Measurements from ENCODE around the gene ASB15.

GRCh38 chr7:123640583-123640982 is 39.0 kb downstream of the ASB15 start:
- TF ChIP-seq YY1 (IDR thresholded peaks at IDR 0.05; ENCODE audit: low read depth) (no peak), RAD21 (IDR thresholded peaks at IDR 0.05; ENCODE audit: low read depth) (no peak), ZBTB7A (IDR thresholded peaks at IDR 0.05; ENCODE audit: low read depth) (no peak), EP300 (IDR thresholded peaks at IDR 0.05; ENCODE audit: borderline replicate concordance) (no peak), USF1 (IDR thresholded peaks at IDR 0.05) (no peak), TAF1 (IDR thresholded peaks at IDR 0.05; ENCODE audit: low read depth) (no peak), TCF12 (IDR thresholded peaks at IDR 0.05; ENCODE audit: low read depth) (no peak), FOXM1 (IDR thresholded peaks at IDR 0.05; ENCODE audit: borderline replicate concordance, low read depth) (no peak)
- TF ChIP-seq, protein P1, sequence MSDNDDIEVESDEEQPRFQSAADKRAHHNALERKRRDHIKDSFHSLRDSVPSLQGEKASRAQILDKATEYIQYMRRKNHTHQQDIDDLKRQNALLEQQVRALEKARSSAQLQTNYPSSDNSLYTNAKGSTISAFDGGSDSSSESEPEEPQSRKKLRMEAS (IDR thresholded peaks at IDR 0.05) = no peak
- TF ChIP-seq, protein P2, sequence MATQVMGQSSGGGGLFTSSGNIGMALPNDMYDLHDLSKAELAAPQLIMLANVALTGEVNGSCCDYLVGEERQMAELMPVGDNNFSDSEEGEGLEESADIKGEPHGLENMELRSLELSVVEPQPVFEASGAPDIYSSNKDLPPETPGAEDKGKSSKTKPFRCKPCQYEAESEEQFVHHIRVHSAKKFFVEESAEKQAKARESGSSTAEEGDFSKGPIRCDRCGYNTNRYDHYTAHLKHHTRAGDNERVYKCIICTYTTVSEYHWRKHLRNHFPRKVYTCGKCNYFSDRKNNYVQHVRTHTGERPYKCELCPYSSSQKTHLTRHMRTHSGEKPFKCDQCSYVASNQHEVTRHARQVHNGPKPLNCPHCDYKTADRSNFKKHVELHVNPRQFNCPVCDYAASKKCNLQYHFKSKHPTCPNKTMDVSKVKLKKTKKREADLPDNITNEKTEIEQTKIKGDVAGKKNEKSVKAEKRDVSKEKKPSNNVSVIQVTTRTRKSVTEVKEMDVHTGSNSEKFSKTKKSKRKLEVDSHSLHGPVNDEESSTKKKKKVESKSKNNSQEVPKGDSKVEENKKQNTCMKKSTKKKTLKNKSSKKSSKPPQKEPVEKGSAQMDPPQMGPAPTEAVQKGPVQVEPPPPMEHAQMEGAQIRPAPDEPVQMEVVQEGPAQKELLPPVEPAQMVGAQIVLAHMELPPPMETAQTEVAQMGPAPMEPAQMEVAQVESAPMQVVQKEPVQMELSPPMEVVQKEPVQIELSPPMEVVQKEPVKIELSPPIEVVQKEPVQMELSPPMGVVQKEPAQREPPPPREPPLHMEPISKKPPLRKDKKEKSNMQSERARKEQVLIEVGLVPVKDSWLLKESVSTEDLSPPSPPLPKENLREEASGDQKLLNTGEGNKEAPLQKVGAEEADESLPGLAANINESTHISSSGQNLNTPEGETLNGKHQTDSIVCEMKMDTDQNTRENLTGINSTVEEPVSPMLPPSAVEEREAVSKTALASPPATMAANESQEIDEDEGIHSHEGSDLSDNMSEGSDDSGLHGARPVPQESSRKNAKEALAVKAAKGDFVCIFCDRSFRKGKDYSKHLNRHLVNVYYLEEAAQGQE (IDR thresholded peaks at IDR 0.05; ENCODE audit: low read depth) = no peak

Data from Ishikawa (cell line).